RWPE2 (cell line): ENCODE measurements around the gene LRRC14B.
"Not testable (repeated sequence)": the region's sequence is repeated elsewhere in the genome, so short reads cannot be mapped to it uniquely, and the experiment has no call there.

Experiments used
- ATAC-seq: fragments of 200-7000 bp; cut with Tn5 transposase; 3 replicates; pipeline ENCODE4 v1.9.1; 2021; ENCODE audit warnings: low read depth
- DNase-seq: peaks from one replicate; pipeline ENCODE4 v3.0.0-alpha.2; 2020; ENCODE audit warnings: low spot score
- H3K27ac ChIP-seq: fragments of 450-650 bp; 2 replicates; pipeline ENCODE4 v1.5.1; 2017; ENCODE audit warnings: mild to moderate bottlenecking; ENCODE audit not compliant: poor library complexity, severe bottlenecking
- H3K27me3 ChIP-seq: fragments of 250-450 bp; sonication (Bioruptor Pico); 2 replicates; pipeline ENCODE4 v1.5.1; 2021; ENCODE audit warnings: mild to moderate bottlenecking, moderate library complexity; ENCODE audit not compliant: insufficient read depth, poor library complexity, severe bottlenecking
- H3K36me3 ChIP-seq: fragments of 250-450 bp; sonication (Bioruptor Pico); 2 replicates; pipeline ENCODE4 v1.5.1; 2020; ENCODE audit warnings: low read depth, mild to moderate bottlenecking, moderate library complexity
- H3K4me1 ChIP-seq: fragments of 250-450 bp; sonication (Bioruptor Pico); 2 replicates; pipeline ENCODE4 v1.5.1; 2021; ENCODE audit warnings: mild to moderate bottlenecking, moderate library complexity; ENCODE audit not compliant: insufficient read depth, poor library complexity, severe bottlenecking
- H3K4me3 ChIP-seq: fragments of 250-450 bp; sonication (Bioruptor Pico); 2 replicates; pipeline ENCODE4 v1.5.1; 2021; ENCODE audit warnings: mild to moderate bottlenecking, moderate library complexity; ENCODE audit not compliant: severe bottlenecking
- H3K9me3 ChIP-seq: fragments of 250-450 bp; sonication (Bioruptor Pico); 2 replicates; pipeline ENCODE4 v1.5.1; 2021; ENCODE audit warnings: mild to moderate bottlenecking, moderate library complexity; ENCODE audit not compliant: severe bottlenecking
- TF ChIP-seq, protein P1 (sequence below): fragments of 450-650 bp; IDR thresholded peaks from one replicate; pipeline ENCODE4 v1.5.1; 2017; ENCODE audit warnings: mild to moderate bottlenecking, moderate library complexity; ENCODE audit not compliant: poor library complexity, severe bottlenecking

LRRC14B gene

DNA sequence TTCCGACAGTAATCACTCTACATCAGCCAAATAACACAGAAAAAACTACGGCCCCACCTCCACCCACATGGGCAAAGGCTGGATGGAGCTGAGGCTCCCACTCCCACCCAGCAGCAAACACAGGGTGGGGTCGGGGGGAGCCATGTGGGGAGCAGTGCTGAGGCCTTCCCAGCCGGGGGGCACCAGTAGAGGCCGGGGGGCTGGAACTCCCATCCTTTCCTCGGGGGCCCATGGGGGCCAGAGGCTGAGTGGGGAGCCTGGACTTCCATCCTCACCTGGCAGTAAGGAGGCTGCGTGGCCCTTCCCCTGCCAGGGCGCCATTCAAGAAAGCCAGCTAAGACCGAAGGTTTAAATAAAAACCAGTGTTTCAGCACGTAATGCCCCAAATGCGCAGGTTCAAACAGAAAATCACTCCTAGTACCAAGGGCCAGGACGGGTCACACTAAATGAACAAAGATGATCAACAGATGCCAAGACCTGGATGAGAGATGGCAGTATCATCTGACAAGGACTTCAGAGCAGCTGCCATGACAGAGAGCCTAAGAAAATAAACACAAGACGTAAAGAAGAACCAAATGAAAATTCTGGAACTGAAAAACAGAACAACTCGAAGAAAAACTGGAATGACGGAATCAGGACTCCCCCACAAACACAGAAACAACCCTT is 17.3 kb downstream of the LRRC14B start:
- Histone ChIP-seq H3K4me1 (no peaks in the 10 kb centered on the region), H3K27ac (no peak overlapping the region), H3K36me3 (peaks cover 26% of the 10 kb centered on the region), H3K4me3 (no peak overlapping the region), H3K27me3 (no peaks in the 10 kb centered on the region), H3K9me3 (no peaks in the 10 kb centered on the region)
- DNase-seq (no peak), ATAC-seq (no peak)
- TF ChIP-seq, protein P1, sequence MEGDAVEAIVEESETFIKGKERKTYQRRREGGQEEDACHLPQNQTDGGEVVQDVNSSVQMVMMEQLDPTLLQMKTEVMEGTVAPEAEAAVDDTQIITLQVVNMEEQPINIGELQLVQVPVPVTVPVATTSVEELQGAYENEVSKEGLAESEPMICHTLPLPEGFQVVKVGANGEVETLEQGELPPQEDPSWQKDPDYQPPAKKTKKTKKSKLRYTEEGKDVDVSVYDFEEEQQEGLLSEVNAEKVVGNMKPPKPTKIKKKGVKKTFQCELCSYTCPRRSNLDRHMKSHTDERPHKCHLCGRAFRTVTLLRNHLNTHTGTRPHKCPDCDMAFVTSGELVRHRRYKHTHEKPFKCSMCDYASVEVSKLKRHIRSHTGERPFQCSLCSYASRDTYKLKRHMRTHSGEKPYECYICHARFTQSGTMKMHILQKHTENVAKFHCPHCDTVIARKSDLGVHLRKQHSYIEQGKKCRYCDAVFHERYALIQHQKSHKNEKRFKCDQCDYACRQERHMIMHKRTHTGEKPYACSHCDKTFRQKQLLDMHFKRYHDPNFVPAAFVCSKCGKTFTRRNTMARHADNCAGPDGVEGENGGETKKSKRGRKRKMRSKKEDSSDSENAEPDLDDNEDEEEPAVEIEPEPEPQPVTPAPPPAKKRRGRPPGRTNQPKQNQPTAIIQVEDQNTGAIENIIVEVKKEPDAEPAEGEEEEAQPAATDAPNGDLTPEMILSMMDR, result no peak

DNA sequence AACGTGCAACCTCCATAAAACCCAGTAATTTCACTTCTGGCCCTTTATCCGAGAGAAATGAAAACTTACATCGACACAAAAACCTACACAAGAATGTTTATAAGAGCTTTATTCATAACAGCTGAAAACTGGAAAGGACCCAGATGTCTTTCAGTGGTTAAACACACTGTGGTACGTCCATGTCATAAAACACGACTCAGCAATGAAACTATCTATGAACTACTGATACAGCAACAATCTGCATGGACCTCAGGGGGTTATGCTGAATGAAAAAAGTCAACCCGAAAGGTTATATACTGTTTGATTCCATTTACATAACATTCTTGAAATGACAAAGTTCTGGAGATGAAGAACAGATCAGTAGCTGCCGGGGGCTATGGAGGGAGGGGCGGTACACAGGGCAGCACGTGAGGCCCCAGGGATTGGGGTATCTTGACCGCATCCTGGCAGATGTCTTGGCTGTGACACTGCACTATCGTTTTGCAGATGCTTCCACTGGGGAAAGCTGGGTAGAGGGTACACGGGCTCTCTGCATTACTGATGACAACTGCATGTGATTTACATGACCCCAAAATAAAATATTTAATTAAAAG is 22.6 kb downstream of the LRRC14B start:
- no peak overlapping the region for H3K27ac ChIP-seq
- no peak for DNase-seq
- H3K4me3 ChIP-seq, result no peak overlapping the region
- H3K36me3 ChIP-seq, result peaks cover 7% of the 10 kb centered on the region
- no peaks in the 10 kb centered on the region for H3K27me3 ChIP-seq
- no peak for ATAC-seq
- H3K4me1 ChIP-seq, result peaks cover 3% of the 10 kb centered on the region
- TF ChIP-seq, protein P1, result no peak
- no peaks in the 10 kb centered on the region for H3K9me3 ChIP-seq

DNA sequence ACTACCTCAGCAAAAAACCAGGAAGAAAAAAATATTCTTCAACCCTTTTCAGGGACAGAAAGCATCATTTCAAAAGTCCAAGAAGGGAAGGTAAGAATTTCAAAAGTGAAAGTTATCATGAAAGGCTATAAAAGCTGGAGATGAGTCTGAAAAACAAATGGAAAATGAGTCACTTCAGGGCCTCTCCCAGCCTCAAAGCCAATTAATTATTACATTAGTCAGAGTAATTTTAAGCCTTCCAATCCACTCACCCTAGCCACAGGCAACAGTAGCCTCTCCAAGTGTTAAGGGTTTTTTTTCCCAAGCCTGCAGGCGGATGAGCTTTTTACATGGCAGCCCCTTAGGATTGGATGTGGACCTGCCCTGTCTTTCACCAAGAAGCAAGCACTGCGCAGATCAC is 24.0 kb downstream of the LRRC14B start:
- ATAC-seq, result peak; percentile 51

DNA sequence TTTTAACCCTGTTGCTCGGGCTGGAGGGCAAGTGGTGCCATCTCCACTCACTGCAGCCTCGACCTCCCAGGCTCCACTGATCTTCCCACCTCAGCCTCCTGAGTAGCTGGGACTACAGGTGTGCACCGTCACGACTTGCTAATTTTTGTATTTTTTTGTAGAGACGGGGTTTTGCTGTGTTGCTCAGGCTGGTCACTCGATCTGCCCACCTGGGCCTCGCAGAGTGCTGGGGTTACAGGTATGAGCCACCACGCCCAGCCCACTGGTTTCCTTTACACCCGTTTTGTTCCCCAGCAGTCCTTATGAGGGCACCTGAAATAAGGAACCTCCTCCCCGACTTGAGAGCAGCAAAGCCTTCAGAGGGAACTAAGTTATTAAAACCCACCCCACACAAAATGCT is 24.8 kb downstream of the LRRC14B start:
- H3K27me3 ChIP-seq, H3K9me3 ChIP-seq, H3K4me3 ChIP-seq, ATAC-seq, DNase-seq: not testable (repeated sequence)
- H3K27ac ChIP-seq, result peak overlapping the region; percentile 18
- peaks cover 20% of the 10 kb centered on the region for H3K36me3 ChIP-seq
- H3K4me1 ChIP-seq, result peaks cover 15% of the 10 kb centered on the region

More for the DNA sequence above, 24.0 kb downstream of the LRRC14B start:
- not testable (repeated sequence) for H3K9me3 ChIP-seq, H3K27me3 ChIP-seq, H3K4me3 ChIP-seq, H3K4me1 ChIP-seq, DNase-seq
- peak overlapping the region; percentile 18 for H3K27ac ChIP-seq
- peaks cover 13% of the 10 kb centered on the region for H3K36me3 ChIP-seq

DNA sequence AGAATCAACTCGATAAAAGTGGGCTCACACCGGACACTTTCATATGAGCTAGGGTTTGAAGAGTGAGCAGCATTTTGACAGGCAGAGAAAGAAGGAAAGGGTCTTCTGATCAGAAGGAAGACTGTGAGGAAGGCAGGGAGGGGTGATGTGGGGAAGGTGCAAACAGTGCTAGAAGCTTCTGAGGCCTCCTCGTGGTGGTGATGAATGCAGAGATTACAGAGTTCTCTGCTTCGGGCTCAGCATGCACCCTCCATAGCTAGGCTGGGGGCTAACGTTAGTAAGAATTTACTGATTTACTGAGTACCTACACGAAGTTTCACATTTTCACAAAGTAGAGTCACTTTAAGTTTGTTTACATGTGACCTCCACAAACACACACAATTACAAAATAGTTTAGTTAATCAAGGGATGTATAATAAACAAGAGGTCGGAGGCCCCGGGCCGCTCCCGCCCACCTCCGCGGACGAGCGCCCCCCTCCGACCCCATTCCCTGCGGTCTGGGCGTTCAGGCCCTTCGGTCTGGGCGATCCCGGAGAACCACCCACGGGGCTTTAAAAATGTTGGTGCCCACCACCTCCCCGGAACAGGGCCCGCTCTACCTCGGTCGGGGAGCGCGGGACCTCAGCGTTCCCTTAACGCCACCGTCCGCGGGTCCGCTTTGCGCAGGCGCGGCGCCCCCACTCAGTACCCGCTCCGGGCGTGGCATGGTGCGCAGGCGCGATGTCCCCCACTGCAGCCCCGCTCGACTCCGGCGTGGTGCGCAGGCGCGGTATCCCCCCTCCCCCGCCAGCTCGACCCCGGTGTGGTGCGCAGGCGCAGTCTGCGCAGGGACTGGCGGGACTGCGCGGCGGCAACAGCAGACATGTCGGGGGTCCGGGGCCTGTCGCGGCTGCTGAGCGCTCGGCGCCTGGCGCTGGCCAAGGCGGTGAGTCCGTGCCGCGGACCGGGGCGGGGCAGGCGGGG is 26.5 kb downstream of the LRRC14B start, which contains the start of the genes CCDC127 and SDHA:
CCDC127 (minus strand) TSS at position 660 of the 963 bp plus-strand sequence. CDS start 1,304 bp downstream, outside the sequence.
SDHA (plus strand) TSS at position 827 of the 963 bp plus-strand sequence; CDS start at position 863, 36 bp downstream.
- peak within 1 kb of the TSS; percentile 75 for H3K4me3 ChIP-seq
- not testable (repeated sequence) for H3K27me3 ChIP-seq, H3K9me3 ChIP-seq
- peaks cover 30% of the 10 kb centered on the region for H3K4me1 ChIP-seq
- ATAC-seq (peak; percentile 73), DNase-seq (peak; percentile 96)
- TF ChIP-seq, protein P1, result peak; percentile 69
- peak within 1 kb of the TSS; percentile 73 for H3K27ac ChIP-seq
- peaks cover 23% of the 10 kb centered on the region for H3K36me3 ChIP-seq
